CD4-positive, alpha-beta T cell treated with Interleukin-2 at 100 ng/mL for 4 hours (primary cell): ENCODE results near the gene CABLES1.
"Not testable (repeated sequence)": the region's sequence is repeated elsewhere in the genome, so short reads cannot be mapped to it uniquely, and the experiment has no call there.

ENCODE experiments used
- DNase-seq: peaks from one replicate; pipeline ENCODE4 v3.0.0-alpha.2; 2020; ENCODE audit warnings: low spot score

The CABLES1 gene

DNA sequence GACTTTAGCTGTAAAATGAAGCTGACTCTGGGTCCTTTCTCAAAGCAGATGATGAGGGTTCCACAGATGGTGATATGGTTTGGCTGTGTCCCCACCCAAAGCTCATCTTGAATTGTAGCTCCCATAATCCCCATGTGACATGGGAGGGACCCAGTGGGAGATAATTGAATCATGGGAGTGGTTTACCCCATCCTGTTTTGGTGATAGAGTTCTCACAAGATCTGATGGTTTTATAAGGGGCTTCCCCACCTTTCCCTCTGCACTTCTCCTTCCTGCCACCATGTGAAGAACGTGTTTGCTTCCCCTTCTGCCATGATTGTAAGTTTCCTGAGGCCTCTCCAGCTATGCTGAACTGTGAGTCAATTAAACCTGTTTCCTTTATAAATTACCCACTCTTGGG is 133.8 kb downstream of the CABLES1 start:
- DNase-seq, result not testable (repeated sequence)

DNA sequence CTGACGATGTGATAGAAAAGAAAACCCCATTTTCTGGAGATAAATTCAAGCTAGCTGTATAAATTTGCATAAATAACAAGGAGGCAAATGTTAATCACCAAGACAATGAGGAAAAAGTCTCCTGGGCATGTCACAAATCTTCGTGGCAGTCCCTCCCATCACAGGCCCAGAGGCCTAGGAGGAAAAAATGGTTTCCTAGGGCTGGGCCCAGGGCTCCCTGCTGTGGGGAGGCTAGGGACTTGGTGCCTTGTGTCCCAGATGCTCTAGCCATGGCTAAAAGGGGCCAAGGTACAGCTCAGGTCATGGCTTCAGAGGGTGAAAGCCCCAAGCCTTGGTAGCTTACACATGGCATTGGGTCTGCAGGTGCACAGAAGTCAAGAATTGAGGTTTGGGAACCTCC is 134.6 kb downstream of the CABLES1 start:
- DNase-seq, result no peak

DNA sequence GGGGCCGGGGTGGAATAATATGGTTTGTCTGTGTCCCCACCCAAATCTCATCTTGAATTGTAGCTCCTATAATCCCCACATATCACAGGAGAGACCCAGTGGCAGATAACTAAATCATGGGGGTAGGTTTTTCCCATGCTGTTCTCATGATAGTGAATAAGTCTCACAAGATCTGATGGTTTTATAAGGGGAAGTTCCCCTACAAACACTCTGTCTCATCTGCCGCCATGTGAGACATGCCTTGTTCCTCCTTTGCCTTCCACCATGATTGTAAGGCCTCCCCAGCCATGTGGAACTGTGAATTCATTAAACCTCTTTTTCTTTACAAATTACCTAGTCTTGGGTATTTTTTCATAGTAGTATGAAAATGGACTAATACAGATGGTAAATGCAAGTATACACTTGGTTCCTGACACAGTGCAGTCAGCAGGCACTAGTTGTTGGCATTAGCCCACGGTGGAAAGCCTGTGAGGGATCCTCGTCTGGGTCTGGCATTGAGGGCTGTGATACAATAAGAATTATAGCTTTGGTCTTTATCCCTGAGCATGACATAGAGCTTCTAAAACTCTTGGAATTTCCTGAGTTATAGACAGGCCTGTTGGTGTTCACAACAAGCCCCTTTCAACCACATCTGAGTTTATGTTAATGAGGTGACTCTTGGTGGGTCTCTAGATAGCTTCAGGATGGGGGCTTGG is 135.8 kb downstream of the CABLES1 start:
- DNase-seq, result no peak

DNA sequence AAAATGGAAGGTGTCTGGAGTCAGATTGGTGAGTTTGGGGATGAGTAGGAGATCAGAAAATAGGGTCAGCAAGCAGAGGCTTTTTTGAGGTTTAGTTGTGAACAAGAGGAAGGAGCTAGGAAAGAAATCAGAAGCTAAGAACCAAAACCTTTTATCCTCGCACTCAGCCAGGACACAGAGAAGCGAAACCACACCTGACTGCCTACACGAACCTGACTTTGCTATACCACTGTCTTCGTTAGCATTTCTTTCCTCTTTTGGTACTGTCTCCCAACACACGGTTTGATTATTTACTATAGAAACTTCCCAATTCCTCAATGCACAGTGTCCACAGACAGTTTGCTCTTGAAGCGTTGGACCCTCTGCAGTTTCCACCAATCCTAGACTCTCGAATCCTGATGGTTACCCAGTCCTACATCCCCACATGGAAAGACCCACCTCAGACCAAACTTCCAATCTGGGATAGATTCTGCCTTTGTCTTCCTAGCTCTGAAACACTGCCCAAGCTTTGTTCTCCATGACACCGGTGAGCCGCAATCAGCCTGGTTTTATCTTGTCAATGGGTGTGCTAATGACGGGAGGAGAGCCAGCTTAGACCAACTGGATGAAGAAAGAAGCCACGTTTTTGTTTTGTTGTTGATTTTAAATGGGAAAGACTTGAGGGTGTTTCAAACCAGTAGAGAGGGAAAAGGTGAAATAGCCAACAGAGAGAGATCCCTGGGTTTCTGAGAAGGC is 137.4 kb downstream of the CABLES1 start:
- no peak for DNase-seq

DNA sequence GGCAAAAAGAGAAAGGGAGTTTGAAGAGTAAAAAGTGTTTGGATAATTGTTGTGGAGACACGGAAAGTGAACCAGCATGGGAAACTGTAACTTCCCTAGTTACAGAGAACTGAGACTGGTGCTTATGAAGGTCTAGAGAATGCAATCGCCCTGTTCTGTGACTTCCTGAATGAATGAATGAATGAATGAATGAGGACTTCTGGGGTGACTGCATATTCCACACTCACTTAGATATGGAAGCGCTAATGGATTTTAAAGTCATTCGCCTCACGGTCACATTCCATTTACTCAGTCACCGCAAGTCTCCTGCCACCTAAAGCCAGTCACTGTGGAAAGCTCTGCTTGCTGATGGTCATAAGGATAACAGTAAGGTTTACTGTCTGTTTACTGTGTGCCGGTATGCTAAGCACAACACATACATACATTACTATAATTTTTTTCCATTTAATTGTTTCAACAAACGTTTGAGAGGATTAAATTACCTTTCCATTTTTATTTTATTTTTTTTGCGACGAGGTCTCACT is 138.2 kb downstream of the CABLES1 start:
- DNase-seq, result no peak

DNA sequence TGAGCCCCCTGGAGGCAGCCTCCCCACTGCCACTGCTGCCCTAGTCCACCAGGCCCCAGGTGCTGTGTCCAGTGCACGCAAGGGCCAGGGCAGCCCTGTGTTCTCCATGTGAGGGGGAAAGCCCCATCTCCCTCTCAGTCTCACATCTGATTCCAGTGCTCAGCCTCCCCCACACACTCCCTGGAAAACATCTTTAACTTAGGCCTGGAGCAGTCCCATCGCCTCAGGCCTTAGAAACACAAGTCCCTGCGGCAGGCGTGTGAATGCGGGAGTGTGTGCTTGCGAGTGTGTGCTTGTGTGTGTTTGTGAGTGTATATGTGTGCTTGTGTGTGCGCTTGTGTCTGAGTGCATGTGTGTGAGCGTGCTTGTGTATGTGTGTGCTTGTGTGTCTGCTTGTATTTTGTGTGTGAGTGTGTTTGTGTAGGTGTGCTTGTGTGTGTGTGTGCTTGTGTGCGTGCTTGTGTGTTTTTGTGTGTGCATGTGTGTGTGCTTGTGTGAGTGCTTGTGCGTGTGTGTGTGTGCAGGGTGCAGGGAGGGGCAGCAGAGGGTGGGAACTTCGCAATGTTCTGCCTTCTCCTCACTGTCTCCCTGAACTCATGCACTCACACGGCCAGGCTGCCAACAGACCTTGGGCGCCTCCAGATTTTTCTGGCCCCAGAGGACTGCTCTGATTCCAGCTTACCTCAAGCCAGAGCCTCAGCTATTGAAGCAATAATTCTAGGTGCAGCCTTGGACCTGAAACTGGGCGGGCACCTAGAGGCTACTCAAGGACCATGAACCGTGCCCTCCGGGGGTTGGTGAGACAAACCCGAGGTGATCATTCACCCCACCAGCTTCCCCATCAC is 139.6 kb downstream of the CABLES1 start:
- DNase-seq, result no peak

DNA sequence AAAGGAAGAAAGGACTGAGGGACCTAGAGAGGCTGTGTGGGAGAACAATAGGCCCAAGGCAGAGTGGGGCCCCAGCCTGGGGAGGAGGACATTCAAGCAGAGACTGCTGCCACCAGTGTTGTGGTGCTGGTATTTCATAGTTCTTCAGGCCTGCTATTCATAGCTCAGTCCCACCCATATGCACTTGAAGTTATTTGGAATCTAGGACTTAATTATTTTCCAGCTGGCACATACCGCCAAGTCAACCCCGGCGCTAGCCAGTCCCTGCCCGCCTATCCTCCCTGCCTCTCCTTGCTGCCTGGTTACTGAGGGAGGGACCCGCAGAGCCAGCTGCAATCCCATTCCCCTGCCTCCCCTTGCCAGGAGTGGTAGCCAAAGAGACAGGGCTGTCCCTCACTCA is 141.2 kb downstream of the CABLES1 start:
- DNase-seq, result no peak

DNA sequence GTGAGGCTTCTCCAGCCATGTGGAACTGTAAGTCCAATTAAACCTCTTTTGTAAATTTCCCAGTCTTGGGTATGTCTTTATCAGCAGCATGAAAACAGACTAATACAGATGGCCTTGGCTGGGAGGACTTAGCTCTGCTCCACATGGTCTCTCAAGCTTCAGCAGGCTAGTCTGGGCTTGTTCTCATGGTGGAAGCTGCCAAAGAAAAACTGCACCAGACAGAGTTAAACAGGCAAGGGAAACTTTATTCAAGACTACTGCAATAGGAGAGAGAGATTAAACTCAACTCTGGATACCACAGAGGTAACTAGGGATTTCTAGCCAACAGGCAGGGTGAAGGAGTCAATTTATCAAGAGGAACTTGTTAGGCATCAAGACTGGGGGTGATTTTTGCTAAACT is 142.1 kb downstream of the CABLES1 start:
- no peak for DNase-seq

DNA sequence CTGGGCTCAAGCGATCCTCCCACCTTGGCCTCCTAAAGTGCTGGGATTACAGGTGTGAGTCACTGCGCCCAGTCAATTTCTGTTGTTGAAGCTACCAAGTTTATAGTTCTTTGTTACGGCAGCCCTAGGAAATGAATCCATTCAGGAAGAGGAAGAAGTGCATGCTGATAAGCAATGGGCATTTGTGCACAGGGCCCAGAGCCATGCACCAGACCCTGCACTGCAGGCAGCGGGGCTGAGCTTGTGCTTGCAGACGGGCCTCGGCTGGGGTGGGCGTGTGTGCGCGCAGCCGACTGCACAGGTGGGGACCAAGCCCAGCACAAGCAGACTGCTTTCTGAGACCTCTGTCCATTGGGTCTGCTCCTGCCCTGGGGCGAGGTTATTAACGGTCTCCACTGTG is 144.6 kb downstream of the CABLES1 start:
- no peak for DNase-seq

DNA sequence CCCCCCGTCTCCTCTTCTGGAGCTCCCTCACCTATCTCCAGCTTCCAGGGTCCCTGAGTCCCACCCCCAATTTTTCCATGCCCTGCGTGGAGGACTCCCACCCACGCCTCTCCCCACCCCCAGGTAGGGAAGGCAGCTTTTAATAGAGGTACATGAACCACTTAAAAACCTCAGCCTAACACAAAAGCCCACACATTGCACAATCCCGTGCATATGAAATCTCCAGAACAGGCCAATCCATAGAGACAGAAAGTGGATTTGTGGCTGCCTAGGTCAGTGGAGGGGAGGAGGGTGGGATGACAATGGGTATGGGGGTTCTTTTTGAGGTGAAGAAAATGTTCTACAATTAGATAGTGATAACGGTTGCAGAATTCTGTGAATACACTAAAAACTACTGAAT is 145.6 kb downstream of the CABLES1 start:
- no peak for DNase-seq

DNA sequence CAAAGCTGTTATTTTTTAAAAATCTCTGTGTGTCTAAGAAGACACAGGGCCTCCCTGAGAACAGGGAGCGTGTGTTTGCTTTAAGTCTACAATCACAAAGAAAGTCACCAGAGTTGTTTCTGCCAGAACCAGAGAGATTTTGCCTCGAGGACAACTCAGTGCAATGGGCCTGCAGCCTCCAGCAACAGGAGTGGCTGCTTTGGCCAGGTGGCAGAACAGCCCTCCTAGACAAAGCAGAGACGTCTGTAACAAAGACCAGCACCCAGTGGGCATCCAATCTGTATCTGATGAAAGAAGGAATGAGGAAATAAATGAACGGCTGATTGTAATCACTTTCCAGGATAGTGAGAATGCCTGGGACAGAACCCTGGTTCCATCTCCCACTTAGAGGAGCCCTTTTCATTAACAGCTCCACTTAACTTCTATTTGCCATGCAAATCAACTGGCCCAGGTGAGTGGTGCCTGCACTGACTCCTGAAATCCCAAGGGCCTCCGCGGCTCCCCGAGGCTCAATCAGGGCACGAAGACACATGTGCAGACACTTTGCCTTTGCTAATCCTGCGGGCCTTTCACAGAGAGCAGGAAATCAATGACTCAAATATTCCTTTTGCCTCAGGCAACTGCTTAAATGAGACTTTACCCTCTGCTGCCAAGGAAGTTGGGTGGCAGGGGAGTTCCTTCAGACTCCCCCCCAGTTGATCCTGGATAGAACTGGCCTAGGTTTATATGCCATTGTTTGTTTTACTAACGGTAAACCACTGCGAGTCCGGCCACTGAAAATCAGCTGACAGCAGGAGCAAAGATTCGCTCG is 146.5 kb downstream of the CABLES1 start:
- DNase-seq, result no peak

DNA sequence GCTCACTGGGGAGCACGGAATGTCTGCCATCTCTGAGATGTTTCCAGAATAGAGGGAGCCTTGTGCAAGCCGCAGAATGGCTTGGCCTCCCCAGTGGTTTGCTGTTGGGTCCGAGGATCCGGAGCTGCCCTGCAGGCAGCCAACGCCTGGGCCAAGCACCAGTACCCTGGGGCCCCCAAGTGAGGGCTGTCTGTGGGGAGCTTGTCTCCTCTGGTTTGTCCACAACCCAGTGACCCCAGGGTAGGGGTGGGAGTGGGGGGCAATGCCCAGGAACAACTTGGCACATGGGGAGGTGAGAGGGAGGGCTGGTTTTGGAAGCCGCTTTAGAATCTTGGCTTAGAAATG is 147.1 kb downstream of the CABLES1 start:
- DNase-seq, result no peak

DNA sequence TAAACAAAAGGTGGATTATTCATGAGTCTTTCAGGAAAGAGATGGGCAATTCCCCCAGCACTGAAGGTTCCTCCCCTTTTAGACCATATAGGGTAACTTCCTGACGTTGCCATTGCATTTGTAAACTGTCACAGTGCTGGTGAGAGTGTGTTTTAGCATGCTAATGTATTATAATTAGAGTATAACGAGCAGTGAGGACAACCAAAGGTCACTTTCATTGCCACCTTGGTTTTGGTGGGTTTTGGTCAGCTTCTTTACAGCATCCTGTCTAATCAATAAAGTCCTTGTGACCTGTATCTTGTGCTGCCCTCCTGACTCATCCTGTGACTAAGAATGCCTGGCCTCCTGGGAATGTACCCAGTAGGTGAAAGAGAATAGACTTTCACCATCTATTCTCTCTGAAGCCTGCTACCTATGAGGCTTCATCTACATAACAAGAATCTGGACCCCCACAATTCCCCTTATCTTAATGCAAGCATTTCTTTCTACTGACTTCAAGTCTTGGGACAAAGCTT is 148.7 kb downstream of the CABLES1 start:
- no peak for DNase-seq

DNA sequence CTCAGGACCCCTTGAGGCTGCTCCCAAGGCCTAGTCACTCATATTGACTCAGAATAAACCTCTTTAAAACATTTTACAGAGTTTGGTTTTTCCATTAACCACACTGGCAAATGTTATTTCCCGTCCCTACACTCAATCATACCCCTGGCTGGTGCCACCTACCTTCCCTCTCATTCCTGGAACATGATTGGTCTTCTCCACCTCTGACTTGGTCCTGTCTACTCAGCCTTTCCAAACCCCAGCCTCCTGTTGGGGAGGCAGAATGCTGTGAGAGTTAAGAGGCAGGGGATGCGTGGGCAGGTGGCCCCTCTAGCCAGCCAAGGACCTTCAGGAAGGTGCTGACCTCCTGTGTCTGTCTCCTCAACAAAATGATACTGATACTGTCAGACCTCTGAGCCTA is 149.3 kb downstream of the CABLES1 start:
- no peak for DNase-seq

DNA sequence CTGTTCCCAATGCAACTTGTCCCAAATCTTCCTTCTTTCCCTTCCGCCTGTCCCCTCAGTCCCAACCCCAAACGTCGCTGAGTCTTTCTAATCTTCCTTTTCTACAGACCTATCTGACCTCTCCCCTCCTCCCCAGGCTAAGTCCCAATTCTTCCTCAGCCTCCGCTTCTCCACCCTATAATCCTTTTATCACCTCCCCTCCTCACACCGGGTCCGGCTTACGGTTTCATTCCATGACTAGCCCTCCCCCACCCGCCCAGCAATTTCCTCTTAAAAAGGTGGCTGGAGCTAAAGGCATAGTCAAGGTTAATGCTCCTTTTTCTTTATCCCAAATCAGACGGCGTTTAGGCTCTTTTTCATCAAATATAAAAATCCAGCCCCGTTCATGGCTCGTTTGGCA is 150.3 kb downstream of the CABLES1 start:
- not testable (repeated sequence) for DNase-seq

DNA sequence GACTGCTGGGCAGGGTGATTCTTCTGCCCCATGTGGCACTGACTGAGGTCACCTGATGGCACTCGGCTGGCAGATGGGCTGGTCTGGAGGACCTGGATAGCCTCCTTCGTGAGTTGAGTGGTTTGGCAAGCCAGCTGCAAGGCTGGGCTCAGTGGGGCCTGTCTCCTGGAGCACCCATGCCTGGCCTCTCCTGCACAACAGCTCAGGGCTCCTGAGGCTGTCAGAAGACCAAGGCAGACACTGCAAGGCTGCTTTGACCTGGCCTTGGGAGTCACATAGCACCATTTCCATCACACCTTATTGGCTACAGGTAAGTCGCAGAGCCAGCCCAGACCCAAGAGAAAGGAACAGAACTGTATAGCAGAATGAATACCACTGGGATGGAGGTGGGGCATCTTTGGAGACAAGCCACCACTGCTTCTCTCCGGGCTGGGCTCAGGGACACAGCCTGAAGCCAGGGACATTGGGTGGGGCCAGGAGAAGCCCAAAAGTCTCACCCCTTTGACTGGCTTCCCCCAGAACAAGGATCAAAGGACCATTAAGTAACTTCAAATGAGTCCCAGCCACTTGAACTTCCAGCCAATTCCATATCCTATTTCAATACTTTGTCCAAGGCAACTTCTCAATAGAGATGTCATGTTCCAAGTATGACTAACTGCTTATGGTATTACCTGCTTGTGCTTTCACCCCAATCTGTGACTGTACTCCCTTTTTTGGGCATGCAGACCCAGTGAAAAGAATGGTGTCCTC is 156.3 kb downstream of the CABLES1 start:
- DNase-seq, result no peak

DNA sequence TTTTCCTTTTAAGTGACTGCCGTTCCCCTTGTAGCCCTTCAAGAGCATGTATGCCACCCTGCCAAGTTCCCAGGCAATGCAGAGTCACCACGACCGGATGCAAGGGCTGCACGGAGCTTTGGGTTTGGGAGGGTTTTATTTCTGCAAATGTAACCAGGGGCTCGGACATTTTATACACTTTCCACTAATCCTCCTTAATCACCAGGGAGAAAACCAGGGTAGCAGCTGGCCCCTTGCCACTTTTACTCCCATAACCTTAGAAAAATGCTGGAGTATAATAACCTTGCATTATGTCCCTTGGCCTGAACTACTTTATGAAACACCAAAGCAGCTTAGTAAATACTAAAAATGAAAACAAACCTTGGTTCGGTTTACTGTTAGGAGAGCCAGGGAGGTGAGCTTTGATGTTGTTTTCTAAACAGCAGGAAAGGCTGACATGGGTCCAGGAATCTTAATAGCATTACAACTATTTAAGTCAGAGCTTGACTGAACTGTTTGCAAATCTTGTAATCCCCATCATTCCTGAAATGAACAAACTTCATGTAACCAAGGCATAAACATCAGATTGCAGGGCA is 165.0 kb downstream of the CABLES1 start:
- DNase-seq, result no peak

DNA sequence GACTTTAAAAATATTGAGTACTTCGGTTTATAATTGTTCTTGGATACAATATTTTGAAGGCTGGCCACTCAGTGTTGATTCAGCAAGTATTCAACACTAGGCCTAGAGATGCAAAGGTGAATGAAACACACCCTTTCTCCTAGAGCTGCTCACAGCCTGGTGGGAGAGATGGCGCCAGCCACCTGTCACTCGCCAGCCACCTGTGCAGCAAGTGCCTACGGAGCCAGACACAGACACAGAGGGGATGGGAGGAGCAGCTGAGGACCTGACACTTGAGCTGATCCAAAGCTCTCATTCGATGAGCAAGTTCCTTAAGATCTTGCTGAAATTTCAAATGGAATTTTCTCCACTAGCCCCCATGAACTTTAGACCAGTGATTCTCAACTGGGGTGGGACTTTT is 166.7 kb downstream of the CABLES1 start:
- DNase-seq, result no peak

DNA sequence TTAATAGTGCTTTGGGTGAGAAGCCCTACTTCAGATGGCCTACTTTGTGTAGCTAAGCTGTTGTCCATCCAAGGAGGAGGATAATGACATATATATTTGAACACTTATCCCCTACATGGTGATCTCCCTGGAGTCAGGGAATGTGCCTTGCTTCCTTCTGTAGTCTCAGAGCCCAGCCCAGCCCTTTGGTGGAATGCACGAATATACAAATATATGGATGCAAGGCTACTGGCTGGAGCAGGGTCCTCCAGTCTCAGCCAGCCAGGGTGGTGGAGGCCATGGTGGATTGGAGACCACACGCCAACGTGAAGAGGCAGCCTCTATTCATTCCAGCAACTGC is 167.2 kb downstream of the CABLES1 start:
- DNase-seq, result no peak

DNA sequence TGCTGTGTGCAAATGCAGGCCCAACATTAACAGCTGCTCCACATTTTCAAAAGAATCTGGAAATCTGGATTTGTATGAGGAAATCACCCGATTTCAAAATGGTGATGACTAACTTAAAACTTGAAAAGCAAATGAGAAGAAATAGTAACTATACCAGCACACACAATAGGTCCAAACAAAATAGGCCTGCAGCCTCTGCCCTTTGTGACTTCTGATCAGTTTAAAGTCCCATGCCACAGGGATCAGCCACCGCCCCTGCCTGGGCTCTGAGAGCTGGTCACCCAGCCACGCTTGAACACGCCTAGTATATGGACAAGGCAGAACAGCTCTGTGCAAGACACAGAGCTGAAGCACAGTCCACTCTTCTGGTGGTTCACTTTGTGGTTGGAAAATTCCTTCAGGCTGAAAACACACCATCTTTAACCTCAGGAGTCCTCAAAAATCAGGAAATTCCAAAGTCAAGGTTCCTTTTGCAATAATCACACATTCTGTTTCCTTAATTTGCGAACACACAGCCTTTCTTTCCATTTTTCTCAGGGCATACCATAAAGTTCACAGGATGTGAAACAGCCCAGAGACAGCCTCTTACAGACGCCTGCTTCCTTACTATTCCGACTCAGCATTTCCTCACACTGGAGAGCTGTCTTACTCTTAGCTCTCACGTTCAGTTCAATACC is 167.7 kb downstream of the CABLES1 start:
- DNase-seq, result no peak
